ENCODE results near the gene PLPPR1. TPM values are rescaled to one million over a fixed set of nuclear protein-coding genes. Genes with fewer than 3 reads are reported as not detected.

Gene PLPPR1
- total RNA-seq, 1 experiment from 2014 or later = not detected

DNA sequence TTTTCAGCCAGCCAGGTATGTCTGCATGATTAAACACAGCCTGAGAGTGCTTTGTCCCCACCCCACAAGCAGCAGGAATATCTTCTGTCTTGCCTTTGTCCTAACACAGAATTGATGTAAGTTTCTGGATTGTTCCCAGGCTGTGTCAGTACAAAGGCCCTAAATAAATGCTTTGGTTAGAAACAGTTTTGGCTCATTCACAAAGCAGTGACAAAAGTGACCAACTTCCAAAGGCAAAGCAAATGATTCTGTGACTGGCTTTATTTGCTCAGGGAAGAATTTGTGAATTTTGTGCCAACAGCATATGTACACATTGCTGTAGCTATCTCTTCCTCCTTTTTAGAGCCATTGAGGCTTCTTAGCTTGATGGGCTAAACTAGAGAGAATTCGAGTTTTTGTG lies 133.7 kb downstream of the PLPPR1 start:
- no peak overlapping the region for H3K27ac ChIP-seq (ENCODE audit: low read depth, low read length, poor library complexity, severe bottlenecking)
- ChIA-PET POLR2A (ENCODE audit: low non-redundant PET) (no interaction called here), CTCF (interaction anchor here (0.5 kb wide), 1 partner anchor 460 kb away, joined by 3 read pairs; no protein-coding TSS in a partner anchor)
- DNase-seq (ENCODE audit: low spot score) = no peak
- H3K27me3 ChIP-seq (replicated peaks; ENCODE audit: insufficient read depth, low read depth, low read length, poor library complexity) = peaks cover 8% of the 10 kb centered on the region
- intact Hi-C loops (cut with micrococcal nuclease; ENCODE audit: unreplicated experiment) = no loop called here
- no peaks in the 10 kb centered on the region for H3K4me1 ChIP-seq (ENCODE audit: insufficient read depth, low read length, poor library complexity, severe bottlenecking)
- no peaks in the 10 kb centered on the region for H3K36me3 ChIP-seq (ENCODE audit: insufficient read depth, low read length, poor library complexity, severe bottlenecking)
- BruUV-seq (replicated peaks) = no TSS peak
- no peaks in the 10 kb centered on the region for H3K9me3 ChIP-seq (ENCODE audit: low read depth, low read length, poor library complexity, severe bottlenecking)
- TF ChIP-seq EZH2 (IDR thresholded peaks at IDR 0.05; ENCODE audit: borderline replicate concordance, low read depth, low read length, poor library complexity, severe bottlenecking) = no peak
- TF ChIP-seq, protein P1, sequence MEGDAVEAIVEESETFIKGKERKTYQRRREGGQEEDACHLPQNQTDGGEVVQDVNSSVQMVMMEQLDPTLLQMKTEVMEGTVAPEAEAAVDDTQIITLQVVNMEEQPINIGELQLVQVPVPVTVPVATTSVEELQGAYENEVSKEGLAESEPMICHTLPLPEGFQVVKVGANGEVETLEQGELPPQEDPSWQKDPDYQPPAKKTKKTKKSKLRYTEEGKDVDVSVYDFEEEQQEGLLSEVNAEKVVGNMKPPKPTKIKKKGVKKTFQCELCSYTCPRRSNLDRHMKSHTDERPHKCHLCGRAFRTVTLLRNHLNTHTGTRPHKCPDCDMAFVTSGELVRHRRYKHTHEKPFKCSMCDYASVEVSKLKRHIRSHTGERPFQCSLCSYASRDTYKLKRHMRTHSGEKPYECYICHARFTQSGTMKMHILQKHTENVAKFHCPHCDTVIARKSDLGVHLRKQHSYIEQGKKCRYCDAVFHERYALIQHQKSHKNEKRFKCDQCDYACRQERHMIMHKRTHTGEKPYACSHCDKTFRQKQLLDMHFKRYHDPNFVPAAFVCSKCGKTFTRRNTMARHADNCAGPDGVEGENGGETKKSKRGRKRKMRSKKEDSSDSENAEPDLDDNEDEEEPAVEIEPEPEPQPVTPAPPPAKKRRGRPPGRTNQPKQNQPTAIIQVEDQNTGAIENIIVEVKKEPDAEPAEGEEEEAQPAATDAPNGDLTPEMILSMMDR (conservative IDR thresholded peaks at IDR 0.05; ENCODE audit: low read depth, low read length) = no peak
- H3K4me3 ChIP-seq (ENCODE audit: low read depth, low read length, poor library complexity, severe bottlenecking) = no peak overlapping the region

DNA sequence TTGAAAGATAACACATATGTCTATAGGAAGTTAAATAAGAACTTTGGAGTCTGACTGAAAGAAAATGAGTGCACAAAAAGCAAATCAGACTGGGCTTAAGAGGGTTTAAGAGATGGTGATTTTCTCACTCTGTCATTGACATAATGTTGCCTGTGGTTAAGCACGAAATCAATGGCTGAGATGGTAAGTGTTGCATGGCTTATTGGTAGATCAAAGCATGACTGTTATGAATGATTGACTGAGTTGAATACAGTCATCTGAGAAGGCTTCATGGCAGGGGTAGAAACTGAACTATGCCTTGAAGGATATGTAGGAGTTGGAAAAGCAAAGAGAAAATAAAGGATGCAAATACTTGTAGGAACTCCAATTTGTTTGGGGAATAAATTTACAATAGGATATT lies 136.6 kb downstream of the PLPPR1 start:
- no peaks in the 10 kb centered on the region for H3K4me1 ChIP-seq (ENCODE audit: insufficient read depth, low read length, poor library complexity, severe bottlenecking)
- H3K27me3 ChIP-seq (replicated peaks; ENCODE audit: insufficient read depth, low read depth, low read length, poor library complexity) = peaks cover 8% of the 10 kb centered on the region
- TF ChIP-seq EZH2 (IDR thresholded peaks at IDR 0.05; ENCODE audit: borderline replicate concordance, low read depth, low read length, poor library complexity, severe bottlenecking) = no peak
- TF ChIP-seq, protein P1 (conservative IDR thresholded peaks at IDR 0.05; ENCODE audit: low read depth, low read length) = no peak
- POLR2A ChIA-PET (ENCODE audit: low non-redundant PET) = no interaction called here
- no peak overlapping the region for H3K27ac ChIP-seq (ENCODE audit: low read depth, low read length, poor library complexity, severe bottlenecking)
- no TSS peak for BruUV-seq (replicated peaks)
- no peak for DNase-seq (ENCODE audit: low spot score)
- intact Hi-C loops (cut with micrococcal nuclease; ENCODE audit: unreplicated experiment) = no loop called here
- no peaks in the 10 kb centered on the region for H3K36me3 ChIP-seq (ENCODE audit: insufficient read depth, low read length, poor library complexity, severe bottlenecking)
- no peaks in the 10 kb centered on the region for H3K9me3 ChIP-seq (ENCODE audit: low read depth, low read length, poor library complexity, severe bottlenecking)
- H3K4me3 ChIP-seq (ENCODE audit: low read depth, low read length, poor library complexity, severe bottlenecking) = no peak overlapping the region
- CTCF ChIA-PET = no interaction called here

DNA sequence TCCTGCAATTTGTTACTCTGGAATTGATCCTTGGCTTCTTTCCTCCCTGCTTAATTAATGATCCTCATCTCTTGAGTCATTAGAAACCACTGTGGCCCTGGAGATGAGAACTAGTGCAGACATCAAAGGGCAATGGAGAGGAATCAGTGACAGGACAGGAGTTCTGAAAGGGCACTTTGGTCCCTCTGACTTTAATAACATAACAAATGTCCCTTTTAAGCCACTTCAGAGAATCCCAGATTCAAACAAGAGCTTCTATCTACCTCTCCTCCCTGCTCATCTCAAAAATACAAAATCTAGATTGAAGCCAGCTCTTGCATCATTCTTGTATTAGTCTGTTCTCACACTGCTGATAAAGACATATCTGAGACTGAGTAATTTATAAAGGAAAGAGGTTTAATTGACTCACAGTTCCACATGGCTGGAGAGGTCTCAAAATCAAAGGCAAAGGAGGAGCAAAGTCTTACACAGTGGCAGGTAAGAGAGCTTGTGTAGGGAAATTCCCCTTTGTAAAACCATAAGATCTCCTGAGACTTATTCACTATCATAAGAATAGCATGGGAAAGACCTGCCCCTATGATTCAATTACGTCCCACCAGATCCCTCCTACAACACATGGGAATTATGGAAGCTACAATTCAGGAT lies 139.1 kb downstream of the PLPPR1 start:
- H3K9me3 ChIP-seq (ENCODE audit: low read depth, low read length, poor library complexity, severe bottlenecking) = no peaks in the 10 kb centered on the region

More for the DNA sequence above, 139.1 kb downstream of the PLPPR1 start:
- Histone ChIP-seq H3K4me1 (ENCODE audit: insufficient read depth, low read length, poor library complexity, severe bottlenecking) (no peaks in the 10 kb centered on the region), H3K4me3 (ENCODE audit: low read depth, low read length, poor library complexity, severe bottlenecking) (no peak overlapping the region), H3K36me3 (ENCODE audit: insufficient read depth, low read length, poor library complexity, severe bottlenecking) (no peaks in the 10 kb centered on the region), H3K27me3 (replicated peaks; ENCODE audit: insufficient read depth, low read depth, low read length, poor library complexity) (peaks cover 8% of the 10 kb centered on the region), H3K27ac (ENCODE audit: low read depth, low read length, poor library complexity, severe bottlenecking) (no peak overlapping the region)
- intact Hi-C loops (cut with micrococcal nuclease; ENCODE audit: unreplicated experiment) = no loop called here
- TF ChIP-seq EZH2 (IDR thresholded peaks at IDR 0.05; ENCODE audit: borderline replicate concordance, low read depth, low read length, poor library complexity, severe bottlenecking) = no peak
- TF ChIP-seq, protein P1 (conservative IDR thresholded peaks at IDR 0.05; ENCODE audit: low read depth, low read length) = no peak
- no peak for DNase-seq (ENCODE audit: low spot score)
- POLR2A ChIA-PET (ENCODE audit: low non-redundant PET) = no interaction called here
- CTCF ChIA-PET = no interaction called here
- BruUV-seq (replicated peaks) = no TSS peak
